Stomach (tissue), 4 donors: ENCODE measurements around the gene EXT2.

Experiments used
- EP300 ChIP-seq: sonication (generic); formaldehyde crosslinking; IDR thresholded peaks from one replicate; pipeline ENCODE4 v1.6.1; 2017; ENCODE audit warnings: antibody characterized with exemption
- POLR2A ChIP-seq, 4 donors: fragments of 450-650 bp; IDR thresholded peaks; one replicate each; pipeline ENCODE4 v1.6.1; 2016; ENCODE audit warnings: antibody characterized with exemption in 4 of 4, control low read depth in 2 of 4, mild to moderate bottlenecking in 1 of 4, moderate library complexity in 1 of 4
- POLR2AphosphoS5 ChIP-seq, 3 donors: sonication (generic); formaldehyde crosslinking; IDR thresholded peaks; one replicate each; pipeline ENCODE4 v1.6.1; 2016; ENCODE audit warnings: antibody characterized with exemption in 3 of 3
- TF ChIP-seq, protein P1 (sequence below), 7 experiments: fragments of 450-650 bp in 4 of 7; fragments of 200-600 bp in 3 of 7; sonication (generic) in 3 of 7; IDR thresholded peaks; one replicate each; pipeline ENCODE4 v1.5.1; 2016 to 2019; ENCODE audit warnings: antibody characterized with exemption in 7 of 7, control low read depth in 2 of 7, mild to moderate bottlenecking in 1 of 7

DNA sequence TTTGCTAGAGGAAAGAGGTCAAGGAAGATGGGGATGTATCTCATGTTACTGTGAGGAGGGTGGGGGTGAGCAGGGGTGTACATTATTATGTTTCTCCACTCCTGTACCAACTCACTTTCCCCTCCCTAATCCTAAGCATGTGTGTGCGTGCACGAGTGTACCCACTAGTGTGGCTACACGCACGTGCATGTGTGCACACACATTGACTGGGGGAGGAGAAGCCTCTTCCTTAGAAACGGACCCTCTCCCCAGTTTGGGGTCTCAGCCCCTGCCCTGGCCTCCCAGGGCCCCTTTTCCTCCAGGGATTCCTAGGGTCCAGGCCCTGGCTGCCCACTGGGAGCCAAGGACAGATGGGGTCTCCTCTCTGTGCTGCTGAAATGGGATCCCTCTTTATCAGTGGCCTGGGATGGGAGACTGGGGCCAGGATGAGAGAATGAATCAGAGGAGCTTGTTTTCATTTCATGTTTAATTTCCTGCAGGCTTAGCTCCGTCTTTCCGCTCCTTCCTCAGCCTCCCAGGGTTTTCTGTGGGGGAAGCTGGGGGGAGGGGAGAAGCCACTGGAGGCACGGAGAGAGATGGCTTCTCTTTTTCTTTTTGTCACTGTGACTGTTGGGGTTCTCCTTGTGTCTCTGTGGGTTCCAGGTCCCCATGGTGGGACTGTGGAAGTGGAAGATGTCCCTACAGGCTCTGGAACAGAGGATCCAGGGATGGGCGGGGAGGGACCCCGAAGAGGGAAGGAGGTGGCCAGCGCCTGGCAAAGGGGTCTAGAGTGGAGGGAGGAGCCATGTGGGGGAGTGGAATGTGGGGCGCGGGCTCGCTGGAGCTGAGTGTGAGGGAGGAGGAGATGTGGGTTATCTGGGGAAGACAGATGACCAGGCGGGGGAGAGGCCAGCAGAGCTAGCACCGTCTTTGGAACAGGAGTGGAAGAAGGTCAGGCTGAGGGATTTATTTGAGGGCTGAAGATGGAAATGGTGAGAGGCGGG, 174.2 kb downstream of the EXT2 start:
- TF ChIP-seq POLR2AphosphoS5 (IDR thresholded peaks at IDR 0.05) (no peak), EP300 (no peak), POLR2A (IDR thresholded peaks at IDR 0.05) (no peak)
- TF ChIP-seq, protein P1, sequence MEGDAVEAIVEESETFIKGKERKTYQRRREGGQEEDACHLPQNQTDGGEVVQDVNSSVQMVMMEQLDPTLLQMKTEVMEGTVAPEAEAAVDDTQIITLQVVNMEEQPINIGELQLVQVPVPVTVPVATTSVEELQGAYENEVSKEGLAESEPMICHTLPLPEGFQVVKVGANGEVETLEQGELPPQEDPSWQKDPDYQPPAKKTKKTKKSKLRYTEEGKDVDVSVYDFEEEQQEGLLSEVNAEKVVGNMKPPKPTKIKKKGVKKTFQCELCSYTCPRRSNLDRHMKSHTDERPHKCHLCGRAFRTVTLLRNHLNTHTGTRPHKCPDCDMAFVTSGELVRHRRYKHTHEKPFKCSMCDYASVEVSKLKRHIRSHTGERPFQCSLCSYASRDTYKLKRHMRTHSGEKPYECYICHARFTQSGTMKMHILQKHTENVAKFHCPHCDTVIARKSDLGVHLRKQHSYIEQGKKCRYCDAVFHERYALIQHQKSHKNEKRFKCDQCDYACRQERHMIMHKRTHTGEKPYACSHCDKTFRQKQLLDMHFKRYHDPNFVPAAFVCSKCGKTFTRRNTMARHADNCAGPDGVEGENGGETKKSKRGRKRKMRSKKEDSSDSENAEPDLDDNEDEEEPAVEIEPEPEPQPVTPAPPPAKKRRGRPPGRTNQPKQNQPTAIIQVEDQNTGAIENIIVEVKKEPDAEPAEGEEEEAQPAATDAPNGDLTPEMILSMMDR (IDR thresholded peaks at IDR 0.05): no peak
